Liver (tissue), 9 donors: ENCODE data around the gene ZNF117. TPM values are rescaled to one million over a fixed set of nuclear protein-coding genes. Genes with fewer than 3 reads are reported as not detected.

Experiments used
- DNase-seq: peaks from one replicate; pipeline ENCODE4 v3.0.0-alpha.2; 2017; ENCODE audit warnings: low spot score
- H3K27ac ChIP-seq, 2 donors: one replicate each; pipeline ENCODE4 v1.7.0; 2013; ENCODE audit warnings: inconsistent platforms in 2 of 2, low read length in 2 of 2, control low read depth in 1 of 2, low read depth in 1 of 2, mild to moderate bottlenecking in 1 of 2
- H3K27me3 ChIP-seq, 4 donors: one replicate each; pipeline versions ENCODE4 v1.6.1 to v1.7.0; 2013; ENCODE audit warnings: low read length in 3 of 4, inconsistent platforms in 1 of 4, mild to moderate bottlenecking in 1 of 4, moderate library complexity in 1 of 4; ENCODE audit not compliant: control insufficient read depth in 4 of 4, insufficient read depth in 4 of 4
- H3K36me3 ChIP-seq, 4 donors: one replicate each; pipeline versions ENCODE4 v1.6.1 to v1.7.0; 2013; ENCODE audit warnings: low read length in 3 of 4, mild to moderate bottlenecking in 3 of 4, low read depth in 1 of 4, moderate library complexity in 1 of 4; ENCODE audit not compliant: control insufficient read depth in 4 of 4, insufficient read depth in 3 of 4
- H3K4me1 ChIP-seq, 4 donors: one replicate each; pipeline versions ENCODE4 v1.6.1 to v1.7.0; 2013; ENCODE audit warnings: low read length in 3 of 4, mild to moderate bottlenecking in 3 of 4, moderate library complexity in 1 of 4; ENCODE audit not compliant: control insufficient read depth in 4 of 4, insufficient read depth in 4 of 4
- H3K4me3 ChIP-seq, 3 donors: one replicate each; pipeline versions ENCODE4 v1.6.1 to v1.7.0; 2013; ENCODE audit warnings: low read length in 3 of 3, control low read depth in 1 of 3, low read depth in 1 of 3, mild to moderate bottlenecking in 1 of 3
- H3K9ac ChIP-seq, 2 donors: one replicate each; pipeline ENCODE4 v1.7.0; 2013; ENCODE audit warnings: low read length in 2 of 2, mild to moderate bottlenecking in 2 of 2, moderate library complexity in 2 of 2, control low read depth in 1 of 2, low read depth in 1 of 2
- H3K9me3 ChIP-seq, 4 donors: one replicate each; pipeline versions ENCODE4 v1.6.1 to v1.7.0; 2013; ENCODE audit warnings: low read length in 3 of 4; ENCODE audit not compliant: control insufficient read depth in 4 of 4
- ATF3 ChIP-seq: IDR thresholded peaks from 2 replicates; pipeline ENCODE4 v1.6.1; 2016; ENCODE audit warnings: antibody characterized with exemption
- FOXA1 ChIP-seq: IDR thresholded peaks from 2 replicates; pipeline ENCODE4 v1.6.1; 2016; ENCODE audit warnings: antibody characterized with exemption
- FOXA2 ChIP-seq: IDR thresholded peaks from 2 replicates; pipeline ENCODE4 v1.6.1; 2016; ENCODE audit warnings: antibody characterized with exemption
- GABPA ChIP-seq, 2 donors: IDR thresholded peaks in 1 of 2; conservative IDR thresholded peaks in 1 of 2; 2 replicates each; pipeline ENCODE4 v1.6.1; 2016; ENCODE audit warnings: antibody characterized with exemption in 2 of 2, mild to moderate bottlenecking in 1 of 2, moderate library complexity in 1 of 2
- HNF4A ChIP-seq, 2 donors: conservative IDR thresholded peaks; 2 replicates each; pipeline ENCODE4 v1.6.1; 2016; ENCODE audit warnings: antibody characterized with exemption in 2 of 2, mild to moderate bottlenecking in 2 of 2
- HNF4G ChIP-seq: IDR thresholded peaks from 2 replicates; pipeline ENCODE4 v1.6.1; 2016; ENCODE audit warnings: antibody characterized with exemption
- JUND ChIP-seq, 2 donors: IDR thresholded peaks; 2 replicates each; pipeline ENCODE4 v1.6.1; 2016; ENCODE audit warnings: antibody characterized with exemption in 2 of 2
- MAX ChIP-seq: IDR thresholded peaks from 2 replicates; pipeline ENCODE4 v1.6.1; 2016; ENCODE audit warnings: antibody characterized with exemption
- NR2F2 ChIP-seq: IDR thresholded peaks from 2 replicates; pipeline ENCODE4 v1.6.1; 2016; ENCODE audit warnings: antibody characterized with exemption
- RAD21 ChIP-seq, 2 donors: IDR thresholded peaks; 2 replicates each; pipeline ENCODE4 v1.6.1; 2016; ENCODE audit warnings: antibody characterized with exemption in 2 of 2, mild to moderate bottlenecking in 2 of 2
- RXRA ChIP-seq, 2 donors: IDR thresholded peaks; 2 replicates each; pipeline ENCODE4 v1.6.1; 2017 to 2018; ENCODE audit warnings: antibody characterized with exemption in 2 of 2, mild to moderate bottlenecking in 1 of 2
- SP1 ChIP-seq: IDR thresholded peaks from 2 replicates; pipeline ENCODE4 v1.6.1; 2018; ENCODE audit warnings: antibody characterized with exemption, mild to moderate bottlenecking
- TAF1 ChIP-seq: conservative IDR thresholded peaks from 2 replicates; pipeline ENCODE4 v1.6.1; 2016; ENCODE audit warnings: antibody characterized with exemption, mild to moderate bottlenecking
- YY1 ChIP-seq: IDR thresholded peaks from 2 replicates; pipeline ENCODE4 v1.6.1; 2016; ENCODE audit warnings: antibody characterized with exemption, mild to moderate bottlenecking
- WGBS: extraction: QIAGEN DNeasy Blood & Tissue Kit; methylation state at CpG from one replicate; pipeline ENCODE4 v1.1.7; 2013; 5-methylcytosine and 5-hydroxymethylcytosine counted together
- polyA plus RNA-seq, 2 donors: library from polyadenylated mRNA; stranded (reverse) in 1 of 2; unstranded in 1 of 2; fragments of 200-250 nt in 1 of 2; fragments of >200 nt in 1 of 2; fragmentation: Nextera tagmentation in 1 of 2; extraction: Ambion mirVana in 1 of 2; gene quantifications; one replicate each; pipeline versions ENCODE4 v1.2.1 to v1.2.3, GENCODE V29; 2013 to 2015
- total RNA-seq, 2 donors: library from RNA; depleted of rRNA; stranded (reverse); fragments of >200 nt; gene quantifications; one replicate each; pipeline ENCODE4 v1.2.3, GENCODE V29; 2014
- donor health status: healthy.
- donor health status: healthy.
- donor health status: healthy.
- donor health status: healthy.
- donor health status: healthy.

Gene ZNF117
- total and polyA plus RNA-seq, 4 donors = 0.69 to 4.3 (median 2.5) TPM

GRCh38 chr7:65006094-65006992 lies 15.5 kb upstream of the ZNF117 start, which contains the start of gene ERV3-1 (continued):
- TF ChIP-seq TAF1 = peak; percentile 94

GRCh38 chr7:65004575-65004974 lies 13.7 kb upstream of the ZNF117 start:
- no peaks in the 10 kb centered on the region for H3K27me3 ChIP-seq
- H3K27ac ChIP-seq = no peak overlapping the region
- no peak overlapping the region for H3K4me3 ChIP-seq
- no peak for TF ChIP-seq ATF3
- no peak for TF ChIP-seq MAX
- TF ChIP-seq RXRA (IDR thresholded peaks at IDR 0.05) = no peak
- TF ChIP-seq GABPA (IDR thresholded peaks at IDR 0.05 in 1 of 2, conservative IDR thresholded peaks at IDR 0.05 in 1 of 2) = no peak
- TF ChIP-seq SP1 = no peak
- no peak for TF ChIP-seq HNF4A (conservative IDR thresholded peaks at IDR 0.05)
- no peak for TF ChIP-seq FOXA1
- no peak for TF ChIP-seq HNF4G
- peaks cover 0 to 3% (median 0%) of the 10 kb centered on the region in 4 donors for H3K36me3 ChIP-seq
- WGBS = 77% methylated on average over 1 of the region's 1 CpG
- no peak for DNase-seq
- H3K4me1 ChIP-seq = peaks cover 0 to 8% (median 4%) of the 10 kb centered on the region in 4 donors
- H3K9ac ChIP-seq = peak overlapping the region in 1 of 2 donors; percentile 13
- H3K9me3 ChIP-seq = peaks cover 0 to 3% (median 0%) of the 10 kb centered on the region in 4 donors

GRCh38 chr7:65002972-65003585 lies 12.2 kb upstream of the ZNF117 start:
- Histone ChIP-seq H3K36me3 (peaks cover 1 to 8% (median 3%) of the 10 kb centered on the region in 4 donors), H3K9me3 (peaks cover 0 to 5% (median 0%) of the 10 kb centered on the region in 4 donors), H3K9ac (no peak overlapping the region), H3K27ac (no peak overlapping the region), H3K4me1 (peaks cover 0 to 8% (median 4%) of the 10 kb centered on the region in 4 donors), H3K27me3 (no peaks in the 10 kb centered on the region), H3K4me3 (no peak overlapping the region)
- no peak for DNase-seq
- TF ChIP-seq FOXA2 (no peak), HNF4A (conservative IDR thresholded peaks at IDR 0.05) (no peak), HNF4G (no peak), RAD21 (IDR thresholded peaks at IDR 0.05) (no peak), YY1 (no peak), NR2F2 (no peak)
- WGBS = 97% methylated on average over 2 of the region's 2 CpGs

GRCh38 chr7:65001291-65001814 lies 10.5 kb upstream of the ZNF117 start:
- no peak for DNase-seq
- Histone ChIP-seq H3K36me3 (peaks cover 1 to 8% (median 3%) of the 10 kb centered on the region in 4 donors), H3K9me3 (peaks cover 0 to 9% (median 0%) of the 10 kb centered on the region in 4 donors), H3K9ac (no peak overlapping the region), H3K4me3 (no peak overlapping the region), H3K27me3 (no peaks in the 10 kb centered on the region), H3K27ac (no peak overlapping the region), H3K4me1 (peaks cover 0 to 6% (median 4%) of the 10 kb centered on the region in 4 donors)
- TF ChIP-seq ATF3 (no peak), FOXA2 (no peak), HNF4A (conservative IDR thresholded peaks at IDR 0.05) (no peak), RXRA (IDR thresholded peaks at IDR 0.05) (no peak), MAX (no peak), JUND (IDR thresholded peaks at IDR 0.05) (no peak), TAF1 (no peak), RAD21 (IDR thresholded peaks at IDR 0.05) (no peak), SP1 (no peak)
- WGBS = 0% methylated on average over 1 of the region's 1 CpG
